ENCODE data around the gene DYSF. TPM values are rescaled to one million over a fixed set of nuclear protein-coding genes. Genes with fewer than 3 reads are reported as not detected.

DYSF gene
- total RNA-seq, 2 experiments from 2014 or later: 0.12 TPM

DNA sequence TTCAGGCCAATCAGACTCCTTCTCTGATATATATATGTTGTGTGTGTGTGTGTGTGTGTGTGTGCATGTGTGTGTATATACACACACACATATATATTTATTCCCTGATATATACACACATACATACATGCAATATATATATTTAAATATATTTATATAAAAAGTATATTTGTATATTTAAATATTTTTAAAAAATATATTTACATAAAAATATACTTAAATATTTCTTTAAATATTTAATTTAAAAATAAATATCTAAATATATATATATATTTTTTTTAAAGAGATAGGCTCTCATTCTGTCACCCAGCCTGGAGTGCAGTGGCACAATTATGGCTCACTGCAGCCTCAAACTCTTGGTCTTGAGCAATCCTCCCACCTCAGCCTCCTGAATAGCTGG is 281.3 kb downstream of the DYSF start:
- Mint-ChIP-seq H3K27me3 (no peaks in the 10 kb centered on the region), H3K27ac (no peak overlapping the region), H3K4me3 (no peak overlapping the region), H3K9me3 (no peaks in the 10 kb centered on the region), H3K36me3 (ENCODE audit: low read depth) (no peaks in the 10 kb centered on the region), H3K4me1 (no peaks in the 10 kb centered on the region)
- CTCF ChIA-PET: interaction anchor here (0.9 kb wide), 1 partner anchor 9 kb away, joined by 3 read pairs; no protein-coding TSS in a partner anchor
- no peak for DNase-seq
- POLR2A ChIA-PET: no interaction called here

DNA sequence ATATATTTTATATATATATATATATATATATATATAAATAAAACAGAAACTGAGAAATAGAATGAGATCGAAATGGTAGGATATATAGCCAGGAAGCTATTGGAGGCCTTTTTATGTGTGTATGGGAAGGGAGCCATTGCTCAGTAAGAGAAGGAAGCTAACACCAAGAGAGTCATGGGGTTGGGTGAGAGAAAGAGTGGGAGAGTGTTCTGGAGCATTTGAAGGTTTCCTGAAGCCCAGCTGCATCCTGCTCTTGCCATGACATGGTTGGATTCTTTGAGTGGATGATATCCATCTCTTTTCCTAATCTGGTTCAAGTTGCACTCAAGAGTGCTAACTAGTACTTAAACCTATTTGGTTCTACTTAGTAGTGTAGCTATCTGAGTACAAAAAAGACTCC is 282.3 kb downstream of the DYSF start:
- no peaks in the 10 kb centered on the region for H3K36me3 Mint-ChIP-seq (ENCODE audit: low read depth)
- CTCF ChIA-PET: no interaction called here
- H3K4me3 Mint-ChIP-seq: no peak overlapping the region
- no peaks in the 10 kb centered on the region for H3K4me1 Mint-ChIP-seq
- no peak overlapping the region for H3K27ac Mint-ChIP-seq
- DNase-seq: no peak
- no peaks in the 10 kb centered on the region for H3K27me3 Mint-ChIP-seq
- H3K9me3 Mint-ChIP-seq: no peaks in the 10 kb centered on the region
- POLR2A ChIA-PET: no interaction called here

Other genes with a start within 250 kb of the DYSF start
- 1 to 10 TPM; 1.6 to 1.9 TPM for gene PAIP2B, start 226.5 kb upstream of the DYSF start, total RNA-seq
- gene ZNF638, start 121.8 kb upstream of the DYSF start, total RNA-seq: 100 to 1,000 TPM in 1 of 2 experiments, 10 to 100 TPM in 1; 87.6 to 101 TPM

All from activated CD4-positive, alpha-beta T cell treated with anti-CD3 and anti-CD28 coated beads, Interleukin-2, amount 10 ng/mL, durations not matched to agents 7 days and 5 days (primary cell).